GM12874 (cell line): Measurements from ENCODE around the gene ARFGEF3.

Experiments used
- TF ChIP-seq, protein P1 (sequence below): IDR thresholded peaks from 2 replicates; pipeline ENCODE4 v1.5.1; 2011; ENCODE audit warnings: low read depth, mild to moderate bottlenecking, control low read depth, low read length, moderate library complexity; ENCODE audit not compliant: insufficient read depth

ARFGEF3 gene

DNA sequence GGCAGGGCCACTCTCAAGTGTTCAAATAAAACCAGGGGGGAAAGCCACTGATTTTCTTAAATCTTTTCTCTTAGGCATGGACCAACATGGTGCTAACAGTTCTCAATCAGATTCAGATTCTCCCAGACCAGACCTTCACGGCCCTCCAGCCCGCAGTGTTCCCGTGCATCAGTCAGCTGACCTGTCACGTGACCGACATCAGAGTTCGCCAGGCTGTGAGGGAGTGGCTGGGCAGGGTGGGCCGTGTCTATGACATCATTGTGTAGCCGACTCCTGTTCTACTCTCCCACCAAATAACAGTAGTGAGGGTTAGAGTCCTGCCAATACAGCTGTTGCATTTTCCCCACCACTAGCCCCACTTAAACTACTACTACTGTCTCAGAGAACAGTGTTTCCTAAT, 174.5 kb downstream of the ARFGEF3 start:
- TF ChIP-seq, protein P1, sequence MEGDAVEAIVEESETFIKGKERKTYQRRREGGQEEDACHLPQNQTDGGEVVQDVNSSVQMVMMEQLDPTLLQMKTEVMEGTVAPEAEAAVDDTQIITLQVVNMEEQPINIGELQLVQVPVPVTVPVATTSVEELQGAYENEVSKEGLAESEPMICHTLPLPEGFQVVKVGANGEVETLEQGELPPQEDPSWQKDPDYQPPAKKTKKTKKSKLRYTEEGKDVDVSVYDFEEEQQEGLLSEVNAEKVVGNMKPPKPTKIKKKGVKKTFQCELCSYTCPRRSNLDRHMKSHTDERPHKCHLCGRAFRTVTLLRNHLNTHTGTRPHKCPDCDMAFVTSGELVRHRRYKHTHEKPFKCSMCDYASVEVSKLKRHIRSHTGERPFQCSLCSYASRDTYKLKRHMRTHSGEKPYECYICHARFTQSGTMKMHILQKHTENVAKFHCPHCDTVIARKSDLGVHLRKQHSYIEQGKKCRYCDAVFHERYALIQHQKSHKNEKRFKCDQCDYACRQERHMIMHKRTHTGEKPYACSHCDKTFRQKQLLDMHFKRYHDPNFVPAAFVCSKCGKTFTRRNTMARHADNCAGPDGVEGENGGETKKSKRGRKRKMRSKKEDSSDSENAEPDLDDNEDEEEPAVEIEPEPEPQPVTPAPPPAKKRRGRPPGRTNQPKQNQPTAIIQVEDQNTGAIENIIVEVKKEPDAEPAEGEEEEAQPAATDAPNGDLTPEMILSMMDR: no peak

DNA sequence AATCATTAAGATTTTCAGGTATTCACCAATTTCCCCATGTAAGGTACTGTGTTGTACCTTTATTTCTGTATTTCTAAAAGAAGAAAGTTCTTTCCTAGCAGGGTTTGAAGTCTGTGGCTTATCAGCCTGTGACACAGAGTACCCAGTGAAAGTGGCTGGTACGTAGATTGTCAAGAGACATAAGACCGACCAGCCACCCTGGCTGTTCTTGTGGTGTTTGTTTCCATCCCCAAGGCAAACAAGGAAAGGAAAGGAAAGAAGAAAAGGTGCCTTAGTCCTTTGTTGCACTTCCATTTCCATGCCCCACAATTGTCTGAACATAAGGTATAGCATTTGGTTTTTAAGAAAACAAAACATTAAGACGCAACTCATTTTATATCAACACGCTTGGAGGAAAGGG, 175.3 kb downstream of the ARFGEF3 start:
- TF ChIP-seq, protein P1: no peak

DNA sequence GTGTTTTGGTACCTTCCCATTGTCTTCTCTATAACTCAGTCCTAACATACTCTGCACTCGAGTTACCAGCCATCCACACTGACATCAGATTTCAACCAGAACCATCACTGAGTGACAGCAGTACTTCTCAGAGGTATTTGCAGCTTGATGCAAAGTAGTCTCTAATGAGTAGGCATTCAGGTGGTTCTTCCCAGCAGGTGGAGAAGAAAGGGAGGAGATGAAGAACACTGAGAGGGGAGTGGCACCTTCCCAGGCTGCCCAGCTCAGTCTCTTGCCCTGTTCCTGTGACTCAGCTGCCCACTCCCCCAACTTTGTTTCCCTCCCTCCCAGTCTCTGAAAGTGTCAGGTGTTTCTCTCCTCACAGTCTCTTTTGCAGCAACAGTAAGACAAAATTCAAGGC, 177.3 kb downstream of the ARFGEF3 start:
- TF ChIP-seq, protein P1: no peak

DNA sequence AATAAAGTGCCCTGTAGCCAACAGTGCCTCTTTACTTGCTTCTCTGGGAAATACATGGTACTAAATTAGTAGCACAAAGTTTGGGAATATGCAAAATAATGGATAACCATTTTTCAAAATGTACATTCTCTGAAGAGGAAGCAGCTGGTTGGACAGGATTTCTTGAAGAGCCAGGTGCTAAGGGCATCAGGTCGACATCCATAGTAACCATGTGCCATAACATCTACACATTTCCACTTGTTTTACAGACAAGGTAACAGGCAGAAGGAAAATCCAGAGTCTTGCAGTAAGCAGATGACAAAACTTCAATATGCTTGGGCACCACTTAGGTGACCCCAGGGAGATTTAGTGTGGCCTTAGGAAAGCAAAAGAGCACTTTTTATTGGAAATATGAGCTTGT, 179.4 kb downstream of the ARFGEF3 start:
- TF ChIP-seq, protein P1: no peak

DNA sequence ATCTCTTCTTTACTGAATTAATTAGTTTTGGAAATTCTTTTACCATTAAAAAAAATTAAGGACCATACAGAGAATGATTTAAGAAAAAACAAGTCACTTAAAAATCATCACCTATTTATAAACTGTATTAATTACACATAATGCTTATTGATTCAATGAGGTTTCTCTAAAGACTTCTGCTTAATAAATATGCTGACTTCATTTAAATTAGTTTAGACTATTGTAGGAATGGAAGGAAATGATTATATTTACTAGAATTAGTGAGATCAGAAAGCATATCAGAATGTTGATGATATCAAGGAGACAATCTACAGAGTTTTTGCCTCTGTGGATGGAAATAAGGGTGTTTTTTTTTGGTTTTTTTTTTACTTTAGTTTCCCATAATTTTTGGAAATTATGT, 181.4 kb downstream of the ARFGEF3 start:
- TF ChIP-seq, protein P1: no peak

DNA sequence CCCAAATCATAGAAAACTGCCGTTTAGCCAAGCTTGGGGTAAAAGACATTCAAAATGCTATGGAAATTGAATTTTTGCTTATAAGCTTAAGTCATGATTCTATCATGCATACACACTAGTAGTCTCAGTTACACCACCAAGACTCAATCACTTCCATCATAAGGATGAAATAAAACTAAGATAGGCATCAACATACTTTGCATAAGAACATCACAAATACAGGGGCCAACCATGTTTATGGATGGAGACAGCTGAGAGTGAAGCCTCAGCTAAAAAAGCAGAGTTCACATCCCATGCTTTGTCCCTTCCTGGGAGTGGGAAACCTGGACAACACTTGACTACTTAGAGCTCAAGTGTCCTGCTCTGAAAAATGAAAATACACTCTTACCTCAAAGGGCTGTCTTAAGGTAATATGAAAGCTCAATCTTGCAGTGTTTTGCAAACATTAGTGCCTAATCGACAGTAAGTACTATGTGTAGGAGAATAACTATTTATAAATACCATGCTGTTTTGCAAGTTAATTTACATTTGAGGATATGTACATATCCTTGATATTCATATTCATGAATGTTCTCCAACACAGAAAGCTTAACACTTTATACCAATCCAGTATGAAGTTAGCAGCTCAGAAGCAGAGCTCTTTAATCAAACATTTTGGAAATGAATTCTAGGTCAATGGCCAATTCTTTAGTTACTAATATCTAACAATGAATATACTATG, 184.0 kb downstream of the ARFGEF3 start:
- TF ChIP-seq, protein P1: no peak

DNA sequence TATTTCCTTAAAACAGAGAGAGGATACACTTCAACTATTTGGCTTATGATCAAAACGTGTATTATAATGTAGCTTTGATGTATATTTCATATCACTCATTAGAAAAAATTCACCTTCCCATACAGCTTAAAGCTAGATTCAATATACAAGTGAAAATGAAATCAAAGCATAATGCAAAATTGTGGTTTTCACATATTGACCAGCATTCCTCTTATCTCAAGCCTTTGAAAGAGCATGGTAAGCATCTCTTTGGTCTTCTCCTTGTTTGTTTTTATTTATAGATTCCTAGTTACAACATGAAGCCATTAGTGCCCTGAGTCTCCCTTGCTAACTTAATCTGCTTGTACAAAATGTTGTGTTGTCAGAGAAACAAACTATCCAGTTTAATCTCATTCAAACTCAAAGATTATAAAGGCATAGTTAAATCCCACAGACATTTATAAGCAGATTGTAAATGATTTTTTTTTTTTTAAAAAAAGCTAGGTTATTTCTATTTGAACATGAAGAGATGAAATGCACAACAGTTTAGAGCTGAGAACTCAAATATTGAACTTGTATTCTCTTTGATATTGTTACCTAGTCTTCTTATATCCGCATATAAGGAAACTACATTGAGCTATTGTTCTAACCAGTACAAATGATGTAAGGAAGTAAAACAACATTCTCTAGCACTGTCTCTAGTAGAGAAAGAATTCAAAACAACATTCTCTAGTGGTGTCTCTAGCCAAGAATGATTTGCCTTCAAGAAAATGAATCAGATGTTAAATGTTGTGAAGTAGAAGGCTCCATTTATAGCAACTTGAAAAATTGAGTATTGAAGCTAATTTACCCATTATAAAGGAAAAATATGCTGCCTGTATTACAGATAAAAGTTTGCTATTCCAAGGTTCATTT, 184.8 kb downstream of the ARFGEF3 start:
- TF ChIP-seq, protein P1: no peak
